ENCODE measurements around the gene TRMT5. TPM values are rescaled to one million over a fixed set of nuclear protein-coding genes. Genes with fewer than 3 reads are reported as not detected.

TRMT5 gene
- 21.4 and 23.6 TPM in 2 replicates for total RNA-seq
- long read RNA-seq, full-length matches to known transcripts: 54 of 74 reads
- long read RNA-seq, partial matches to known transcripts: 11 of 74 reads
- long read RNA-seq, other reads (novel, unspliced or antisense): 9 of 74 reads

DNA sequence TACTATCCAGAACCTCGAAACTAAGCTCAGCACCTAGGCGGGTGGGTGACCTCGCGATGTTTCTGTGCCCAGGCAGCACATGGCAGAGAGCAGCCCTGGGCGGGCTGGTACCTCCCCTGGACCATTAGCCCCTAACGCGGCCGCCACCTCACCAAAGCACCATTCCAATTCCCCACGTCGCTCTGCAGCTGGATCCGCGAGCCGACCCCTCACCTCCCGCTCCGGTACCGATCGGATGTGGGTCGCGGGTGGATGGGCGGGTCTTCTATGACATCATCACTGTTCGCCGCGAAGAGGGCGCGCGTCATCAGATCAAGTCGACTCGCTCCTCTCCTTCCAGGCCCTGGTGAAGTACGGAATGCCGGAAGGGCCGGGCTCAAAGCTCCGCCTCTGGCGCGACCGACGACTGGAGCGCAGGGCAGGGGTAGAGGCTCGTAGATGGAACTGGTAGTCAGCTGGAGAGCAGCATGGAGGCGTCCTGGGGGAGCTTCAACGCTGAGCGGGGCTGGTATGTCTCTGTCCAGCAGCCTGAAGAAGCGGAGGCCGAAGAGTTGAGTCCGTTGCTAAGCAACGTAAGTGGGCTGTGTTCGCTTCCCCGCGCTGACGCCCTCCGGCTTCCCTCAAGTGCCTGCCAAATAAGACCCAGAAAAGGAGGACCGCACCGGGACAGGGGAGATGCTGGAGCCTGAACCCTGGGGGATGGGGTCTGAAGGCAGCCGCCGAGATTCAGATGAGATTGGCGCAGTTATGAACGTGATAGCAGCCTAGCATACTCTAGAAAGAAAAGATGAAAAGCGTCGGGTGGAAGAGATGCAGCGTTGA is at the start of gene TRMT5, which contains the start of gene SLC38A6:
TRMT5 (minus strand) TSS at position 269 of the 822 bp plus-strand sequence; CDS start at position 163, 106 bp downstream.
SLC38A6 (plus strand) TSS at position 435 of the 822 bp plus-strand sequence; CDS start at position 468, 33 bp downstream.
- Mint-ChIP-seq H3K4me1 (peaks cover 15% of the 10 kb centered on the region), H3K36me3 (ENCODE audit: low read depth) (no peaks in the 10 kb centered on the region), H3K4me3 (no peak within 1 kb of the TSS), H3K27me3 (ENCODE audit: low read depth) (no peaks in the 10 kb centered on the region), H3K9me3 (no peaks in the 10 kb centered on the region), H3K27ac (ENCODE audit: unreplicated experiment) (no peak within 1 kb of the TSS)
- TF ChIP-seq, protein P1, sequence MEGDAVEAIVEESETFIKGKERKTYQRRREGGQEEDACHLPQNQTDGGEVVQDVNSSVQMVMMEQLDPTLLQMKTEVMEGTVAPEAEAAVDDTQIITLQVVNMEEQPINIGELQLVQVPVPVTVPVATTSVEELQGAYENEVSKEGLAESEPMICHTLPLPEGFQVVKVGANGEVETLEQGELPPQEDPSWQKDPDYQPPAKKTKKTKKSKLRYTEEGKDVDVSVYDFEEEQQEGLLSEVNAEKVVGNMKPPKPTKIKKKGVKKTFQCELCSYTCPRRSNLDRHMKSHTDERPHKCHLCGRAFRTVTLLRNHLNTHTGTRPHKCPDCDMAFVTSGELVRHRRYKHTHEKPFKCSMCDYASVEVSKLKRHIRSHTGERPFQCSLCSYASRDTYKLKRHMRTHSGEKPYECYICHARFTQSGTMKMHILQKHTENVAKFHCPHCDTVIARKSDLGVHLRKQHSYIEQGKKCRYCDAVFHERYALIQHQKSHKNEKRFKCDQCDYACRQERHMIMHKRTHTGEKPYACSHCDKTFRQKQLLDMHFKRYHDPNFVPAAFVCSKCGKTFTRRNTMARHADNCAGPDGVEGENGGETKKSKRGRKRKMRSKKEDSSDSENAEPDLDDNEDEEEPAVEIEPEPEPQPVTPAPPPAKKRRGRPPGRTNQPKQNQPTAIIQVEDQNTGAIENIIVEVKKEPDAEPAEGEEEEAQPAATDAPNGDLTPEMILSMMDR (conservative IDR thresholded peaks at IDR 0.05): no peak
- DNase-seq (ENCODE audit: low read depth, low spot score): peak; percentile 81

DNA sequence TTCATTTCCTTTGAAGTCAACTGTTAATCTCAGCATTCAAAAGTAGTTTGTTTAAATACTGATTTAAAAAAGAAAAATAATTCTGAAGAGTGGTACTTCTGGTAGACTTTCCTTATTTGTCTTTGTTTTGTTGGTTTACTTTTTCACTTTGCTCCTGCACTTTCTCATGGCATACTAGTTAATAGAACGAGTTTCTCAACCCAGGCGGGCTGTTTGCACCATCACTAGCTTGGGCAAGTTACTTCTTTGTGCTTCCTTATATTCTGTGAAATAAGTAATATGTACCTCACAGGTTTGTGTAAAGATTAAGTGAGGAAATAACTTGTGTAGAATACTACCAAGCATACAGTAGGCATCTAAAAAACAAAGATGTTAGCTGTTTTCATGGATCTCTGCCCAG is 45.6 kb upstream of the TRMT5 start:
- TF ChIP-seq, protein P1 (conservative IDR thresholded peaks at IDR 0.05): no peak
- DNase-seq (ENCODE audit: low read depth, low spot score): no peak
- Mint-ChIP-seq H3K27ac (ENCODE audit: unreplicated experiment) (no peak overlapping the region), H3K27me3 (ENCODE audit: low read depth) (no peaks in the 10 kb centered on the region), H3K4me3 (no peak overlapping the region), H3K4me1 (no peaks in the 10 kb centered on the region), H3K9me3 (no peaks in the 10 kb centered on the region), H3K36me3 (ENCODE audit: low read depth) (no peaks in the 10 kb centered on the region)

DNA sequence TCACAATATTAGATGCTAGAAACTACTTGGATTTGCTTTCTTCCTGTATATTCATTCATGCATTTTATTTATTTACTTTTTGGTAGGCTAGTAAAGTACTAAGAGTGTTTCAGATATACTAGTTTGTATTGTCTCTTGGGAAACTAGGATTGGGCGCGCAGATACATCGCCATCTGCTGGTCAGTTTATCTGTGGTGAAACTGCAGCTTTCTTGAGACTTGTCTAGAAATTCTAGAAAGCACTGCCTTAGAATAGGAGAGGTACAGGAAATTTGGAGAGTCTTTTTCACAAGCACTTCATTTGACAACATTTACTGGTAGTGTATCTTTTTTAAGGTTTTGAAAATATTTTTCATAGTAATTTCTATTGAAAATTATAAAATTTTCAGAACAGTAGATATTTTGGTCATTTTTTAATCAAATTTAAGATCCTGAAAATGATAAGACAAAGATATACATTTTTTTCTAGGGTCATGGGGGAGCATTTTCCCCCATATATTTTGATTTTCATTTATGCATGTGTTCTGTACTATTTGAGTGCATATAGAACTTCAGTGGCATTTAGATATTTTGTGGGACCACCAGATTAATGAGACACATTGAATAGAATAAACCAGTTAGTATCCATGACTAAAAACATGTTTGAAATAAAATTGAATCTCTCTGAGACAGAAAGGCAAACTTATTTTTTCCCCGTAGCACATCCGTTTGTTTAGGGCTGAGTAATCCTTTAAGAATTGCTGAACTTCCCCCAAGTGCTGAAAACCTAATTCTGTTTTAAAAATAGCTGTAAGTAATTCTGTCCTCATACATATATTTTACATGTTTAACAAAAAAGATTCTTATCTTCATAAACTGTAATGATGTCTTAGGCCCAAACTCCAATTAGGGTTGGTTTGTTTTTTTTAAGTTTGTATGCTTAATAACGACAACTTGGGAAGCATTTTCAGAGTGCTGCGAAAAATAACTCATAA is 44.7 kb upstream of the TRMT5 start:
- DNase-seq (ENCODE audit: low read depth, low spot score): peak; percentile 55
- Mint-ChIP-seq H3K4me1 (no peaks in the 10 kb centered on the region), H3K9me3 (no peaks in the 10 kb centered on the region), H3K27ac (ENCODE audit: unreplicated experiment) (no peak overlapping the region), H3K36me3 (ENCODE audit: low read depth) (no peaks in the 10 kb centered on the region), H3K27me3 (ENCODE audit: low read depth) (no peaks in the 10 kb centered on the region), H3K4me3 (no peak overlapping the region)
- TF ChIP-seq, protein P1 (conservative IDR thresholded peaks at IDR 0.05): peak; percentile 96

- H3K36me3 Mint-ChIP-seq (ENCODE audit: low read depth): peaks cover 6% of the 10 kb centered on the region
- H3K4me1 Mint-ChIP-seq: no peaks in the 10 kb centered on the region
- no peaks in the 10 kb centered on the region for H3K9me3 Mint-ChIP-seq
- H3K27ac Mint-ChIP-seq (ENCODE audit: unreplicated experiment): peak overlapping the region; percentile 2
- no peak overlapping the region for H3K4me3 Mint-ChIP-seq
- H3K27me3 Mint-ChIP-seq (ENCODE audit: low read depth): no peaks in the 10 kb centered on the region
- DNase-seq (ENCODE audit: low read depth, low spot score): no peak
- TF ChIP-seq, protein P1 (conservative IDR thresholded peaks at IDR 0.05): no peak
These were observed 38.7 kb upstream of the TRMT5 start for GRCh38 chr14:61019537-61019936.

- Mint-ChIP-seq H3K27me3 (ENCODE audit: low read depth) (no peaks in the 10 kb centered on the region), H3K4me3 (no peak overlapping the region), H3K36me3 (ENCODE audit: low read depth) (peaks cover 15% of the 10 kb centered on the region), H3K9me3 (no peaks in the 10 kb centered on the region), H3K27ac (ENCODE audit: unreplicated experiment) (no peak overlapping the region), H3K4me1 (no peaks in the 10 kb centered on the region)
- DNase-seq (ENCODE audit: low read depth, low spot score): no peak
- TF ChIP-seq, protein P1 (conservative IDR thresholded peaks at IDR 0.05): no peak
These were observed 22.7 kb upstream of the TRMT5 start for GRCh38 chr14:61003571-61003970.

Data from neural crest cell (in vitro differentiated cells).